EL (cell line): ENCODE measurements around the gene RHOH.

Experiments
- DNase-seq: peaks from one replicate; pipeline ENCODE4 v3.0.0-alpha.2; 2016

Gene RHOH

GRCh38 chr4:40190465-40190864 lies 6.4 kb upstream of the RHOH start:
- no peak for DNase-seq

GRCh38 chr4:40190880-40191815 lies 5.7 kb upstream of the RHOH start:
- DNase-seq: no peak

- no peak for DNase-seq
These were observed 4.5 kb upstream of the RHOH start for GRCh38 chr4:40192114-40193015.

GRCh38 chr4:40193016-40193571 lies 3.7 kb upstream of the RHOH start:
- no peak for DNase-seq

- no peak for DNase-seq
These were observed 3.3 kb upstream of the RHOH start for GRCh38 chr4:40193578-40193977.

GRCh38 chr4:40194602-40195161 lies 2.1 kb upstream of the RHOH start:
- peak; percentile 21 for DNase-seq

- no peak for DNase-seq
These were observed 1.4 kb upstream of the RHOH start for GRCh38 chr4:40195182-40196177.

- no peak for DNase-seq
These were observed 559 bp upstream of the RHOH start for GRCh38 chr4:40196272-40196671.

GRCh38 chr4:40197879-40198689 lies 1.3 kb downstream of the RHOH start:
- DNase-seq: no peak

- DNase-seq: no peak
These were observed 2.4 kb downstream of the RHOH start for GRCh38 chr4:40199179-40199670.

- no peak for DNase-seq
These were observed 3.4 kb downstream of the RHOH start for GRCh38 chr4:40199999-40200874.

- no peak for DNase-seq
These were observed 4.3 kb downstream of the RHOH start for GRCh38 chr4:40200875-40201801.

GRCh38 chr4:40201898-40202297 lies 5.1 kb downstream of the RHOH start:
- no peak for DNase-seq

GRCh38 chr4:40202474-40202873 lies 5.6 kb downstream of the RHOH start:
- no peak for DNase-seq

- no peak for DNase-seq
These were observed 7.9 kb downstream of the RHOH start for GRCh38 chr4:40204507-40205258.

- DNase-seq: no peak
These were observed 8.7 kb downstream of the RHOH start for GRCh38 chr4:40205259-40206198.
